K562 (cell line): ENCODE data around the gene KCNK3. TPM values are rescaled to one million over a fixed set of nuclear protein-coding genes. Genes with fewer than 3 reads are reported as not detected.

ENCODE experiments used
- BCOR ChIP-seq: fragments of 450-650 bp; IDR thresholded peaks from 2 replicates; pipeline ENCODE4 v1.6.1; 2016
- CCNT2 ChIP-seq: IDR thresholded peaks from 2 replicates; pipeline ENCODE4 v1.6.1; 2011; ENCODE audit warnings: borderline replicate concordance, low read depth, mild to moderate bottlenecking, moderate library complexity, mixed read lengths, low read length; ENCODE audit not compliant: insufficient read length; ENCODE audit errors: extremely low read depth
- CHD1 ChIP-seq: fragments of 200-600 bp; sonication (generic); IDR thresholded peaks from one replicate; pipeline ENCODE4 v1.6.1; 2012; ENCODE audit warnings: mild to moderate bottlenecking, moderate library complexity, low read length, inconsistent platforms
- EP400 ChIP-seq: fragments of 450-650 bp; IDR thresholded peaks from 2 replicates; pipeline ENCODE4 v1.6.1; 2017; ENCODE audit warnings: antibody characterized with exemption, mild to moderate bottlenecking, moderate library complexity
- FOXJ2 ChIP-seq: fragments of 200-800 bp; sonication (Bioruptor generic); IDR thresholded peaks from 2 replicates; pipeline ENCODE4 v1.6.1; 2016; ENCODE audit warnings: missing genetic modification characterization, missing compliant biosample characterization
- FOXK2 ChIP-seq, 2 experiments: fragments of 450-650 bp; IDR thresholded peaks in 1 of 2; conservative IDR thresholded peaks in 1 of 2; 2 replicates each; pipeline ENCODE4 v1.6.1; 2016; ENCODE audit warnings: low read depth in 2 of 2, mild to moderate bottlenecking in 1 of 2
- GABPB2 ChIP-seq: fragments of 250-450 bp; sonication (Bioruptor Pico); conservative IDR thresholded peaks from 2 replicates; pipeline ENCODE4 v1.5.1; 2021; ENCODE audit warnings: mild to moderate bottlenecking
- HCFC1 ChIP-seq: IDR thresholded peaks from 2 replicates; pipeline ENCODE4 v1.6.1; 2012; ENCODE audit warnings: low read depth, low read length, improper control_type of control experiment
- HINFP ChIP-seq: fragments of 450-650 bp; conservative IDR thresholded peaks from 2 replicates; pipeline ENCODE4 v1.6.1; 2016; ENCODE audit warnings: missing genetic modification characterization, low read depth, mild to moderate bottlenecking, control low read depth, missing compliant biosample characterization
- MAFK ChIP-seq: IDR thresholded peaks from 2 replicates; pipeline ENCODE4 v1.6.1; 2011; ENCODE audit warnings: low read length, improper control_type of control experiment
- NONO ChIP-seq, 2 experiments: fragments of 200-400 bp in 1 of 2; fragments of 450-650 bp in 1 of 2; formaldehyde crosslinking in 1 of 2; IDR thresholded peaks; 2 replicates each; pipeline ENCODE4 v1.6.1; 2017; ENCODE audit warnings: low read depth in 2 of 2, mild to moderate bottlenecking in 2 of 2, moderate library complexity in 2 of 2, low read length in 1 of 2
- NRF1 ChIP-seq, 2 experiments: fragments of 450-650 bp; IDR thresholded peaks in 1 of 2; conservative IDR thresholded peaks in 1 of 2; 2 replicates each; pipeline ENCODE4 v1.6.1; 2014; ENCODE audit warnings: mild to moderate bottlenecking in 2 of 2
- POLR2B ChIP-seq: fragments of 450-650 bp; IDR thresholded peaks from 2 replicates; pipeline ENCODE4 v1.6.1; 2018; ENCODE audit warnings: low read depth; ENCODE audit not compliant: partially characterized antibody
- PRDM10 ChIP-seq: fragments of 450-650 bp; IDR thresholded peaks from 2 replicates; pipeline ENCODE4 v1.6.1; 2018; ENCODE audit not compliant: partially characterized antibody
- PRPF4 ChIP-seq: fragments of 200-400 bp; formaldehyde crosslinking; IDR thresholded peaks from one replicate; pipeline ENCODE4 v1.6.1; 2017; ENCODE audit warnings: low read length, low read depth, mild to moderate bottlenecking; ENCODE audit not compliant: insufficient read depth, poor library complexity, severe bottlenecking
- RBM25 ChIP-seq: fragments of 200-400 bp; formaldehyde crosslinking; IDR thresholded peaks from 2 replicates; pipeline ENCODE4 v1.6.1; 2018; ENCODE audit warnings: low read length, low read depth, moderate library complexity; ENCODE audit not compliant: severe bottlenecking
- SIN3B ChIP-seq: fragments of 450-650 bp; IDR thresholded peaks from 2 replicates; pipeline ENCODE4 v1.6.1; 2017; ENCODE audit warnings: low read depth, mild to moderate bottlenecking, moderate library complexity
- SREBF1 ChIP-seq: fragments of 150-350 bp; IDR thresholded peaks from 2 replicates; pipeline ENCODE4 v1.6.1; 2014; ENCODE audit warnings: antibody characterized with exemption, low read depth, low read length, borderline replicate concordance
- SRSF3 ChIP-seq: fragments of 200-400 bp; formaldehyde crosslinking; IDR thresholded peaks from 2 replicates; pipeline ENCODE4 v1.6.1; 2016; ENCODE audit warnings: mild to moderate bottlenecking, low read length, moderate library complexity; ENCODE audit not compliant: insufficient read depth
- TGIF2 ChIP-seq: sonication (generic); formaldehyde crosslinking; IDR thresholded peaks from 2 replicates; pipeline ENCODE4 v1.8.1; 2022; ENCODE audit warnings: mild to moderate bottlenecking, missing genetic modification reagents, moderate library complexity
- ZNF263 ChIP-seq: sonication (generic); formaldehyde crosslinking; IDR thresholded peaks from 2 replicates; pipeline ENCODE4 v1.8.0; 2022; ENCODE audit warnings: mild to moderate bottlenecking, missing genetic modification reagents, borderline replicate concordance
- polyA plus RNA-seq, 8 experiments: library from polyadenylated mRNA; depleted of rRNA in 4 of 8; stranded (reverse) in 5 of 8; unstranded in 3 of 8; fragments of >200 nt; fragmentation: Nextera tagmentation in 2 of 8; fragmentation: Illumina TruSeq in 1 of 8; extraction: Ambion mirVana in 2 of 8; extraction: Trizol in 1 of 8; gene quantifications; 2 replicates each; pipeline versions ENCODE4 v1.2.1 to v1.2.3, GENCODE V29; 2011 to 2014; ENCODE audit warnings: inconsistent platforms in 1 of 8, missing spikeins in 1 of 8
- total RNA-seq, 7 experiments: library from RNA; depleted of rRNA in 6 of 7; stranded (reverse); fragments of >200 nt in 6 of 7; fragmentation: Illumina TruSeq in 2 of 7; extraction: Trizol in 2 of 7; gene quantifications; 2 replicates each; pipeline versions ENCODE4 v1.2.1 to v1.2.3, GENCODE V29; 2011 to 2021; ENCODE audit warnings: low replicate concordance in 1 of 7

Gene KCNK3
- total and polyA plus RNA-seq, 9 of the 15 experiments (the other 6 are each of a cell fraction or from before 2014, with no cell fraction given) = 0.01 to 0.20 (median 0.07) TPM; not detected in 5

GRCh38 chr2:26764078-26764887, 71.8 kb downstream of the KCNK3 start, which contains the start of gene SLC35F6 (continued):
- TF ChIP-seq HINFP (tag) = 0 out of 2 replicates have a peak, but pooled peaks have one; percentile 28
- TF ChIP-seq NRF1 (conservative IDR thresholded peaks at IDR 0.05 in 1 of 2, IDR thresholded peaks at IDR 0.05 in 1 of 2) = peak; percentile 79 to 82
- 0 out of 2 replicates have a peak, but pooled peaks have one; percentile 21 for TF ChIP-seq GABPB2 (CRISPR knock-in tag)
- 0 out of 2 replicates have a peak, but pooled peaks have one; percentile 46 for TF ChIP-seq SRSF3
- TF ChIP-seq FOXK2 (conservative IDR thresholded peaks at IDR 0.05 in 1 of 2, IDR thresholded peaks at IDR 0.05 in 1 of 2; ENCODE audit: low read depth in 2 of 2) = peak in 1 of 2 experiments; percentile 56; a peak in 1 of 4 replicates
- peak; percentile 81 for TF ChIP-seq CCNT2
- peak; percentile 78; the same call in 1 of the 2 replicates for TF ChIP-seq TGIF2 (CRISPR knock-in tag)
- 0 out of 2 replicates have a peak, but pooled peaks have one; percentile 7 for TF ChIP-seq HCFC1
- peak; percentile 55; the same call in 1 of the 2 replicates for TF ChIP-seq SREBF1
- TF ChIP-seq SIN3B = peak; percentile 62; the same call in 1 of the 2 replicates
- peak; percentile 3; the same call in 1 of the 2 replicates for TF ChIP-seq BCOR
- peak; percentile 34 for TF ChIP-seq CHD1
- TF ChIP-seq EP400 = peak; percentile 61; the same call in 1 of the 2 replicates
- TF ChIP-seq ZNF263 = 0 out of 2 replicates have a peak, but pooled peaks have one; percentile 10
- TF ChIP-seq PRDM10 = peak; percentile 38
- no peak for TF ChIP-seq MAFK
- TF ChIP-seq RBM25 = no peak
- 0 out of 4 replicates have a peak, but pooled peaks of 1 of the 2 experiments have one; percentile 48 for TF ChIP-seq NONO (IDR thresholded peaks at IDR 0.05; ENCODE audit: low read depth in 2 of 2, low read length in 1 of 2)
- peak; percentile 67 for TF ChIP-seq FOXJ2 (tag)
- peak; percentile 82 for TF ChIP-seq POLR2B
- no peak for TF ChIP-seq PRPF4
